Measurements from ENCODE around the gene SPRN.

SPRN gene

GRCh38 chr10:133381036-133381435 is 43.4 kb downstream of the SPRN start:
- Histone ChIP-seq H3K9me3 (no peaks in the 10 kb centered on the region), H3K4me1 (ENCODE audit: control insufficient read depth in 1 of 2, insufficient read depth in 1 of 2, low read depth in 1 of 2, low read length in 1 of 2) (peaks cover 12 to 20% of the 10 kb centered on the region in 2 experiments), H3K27ac (no peak overlapping the region), H3K27me3 (peaks cover 63% of the 10 kb centered on the region), H3K36me3 (no peaks in the 10 kb centered on the region), H3K4me3 (ENCODE audit: low read depth in 1 of 2, low read length in 1 of 2) (no peak overlapping the region)
- TF ChIP-seq CTCF (IDR thresholded peaks at IDR 0.05), result no peak

DNA sequence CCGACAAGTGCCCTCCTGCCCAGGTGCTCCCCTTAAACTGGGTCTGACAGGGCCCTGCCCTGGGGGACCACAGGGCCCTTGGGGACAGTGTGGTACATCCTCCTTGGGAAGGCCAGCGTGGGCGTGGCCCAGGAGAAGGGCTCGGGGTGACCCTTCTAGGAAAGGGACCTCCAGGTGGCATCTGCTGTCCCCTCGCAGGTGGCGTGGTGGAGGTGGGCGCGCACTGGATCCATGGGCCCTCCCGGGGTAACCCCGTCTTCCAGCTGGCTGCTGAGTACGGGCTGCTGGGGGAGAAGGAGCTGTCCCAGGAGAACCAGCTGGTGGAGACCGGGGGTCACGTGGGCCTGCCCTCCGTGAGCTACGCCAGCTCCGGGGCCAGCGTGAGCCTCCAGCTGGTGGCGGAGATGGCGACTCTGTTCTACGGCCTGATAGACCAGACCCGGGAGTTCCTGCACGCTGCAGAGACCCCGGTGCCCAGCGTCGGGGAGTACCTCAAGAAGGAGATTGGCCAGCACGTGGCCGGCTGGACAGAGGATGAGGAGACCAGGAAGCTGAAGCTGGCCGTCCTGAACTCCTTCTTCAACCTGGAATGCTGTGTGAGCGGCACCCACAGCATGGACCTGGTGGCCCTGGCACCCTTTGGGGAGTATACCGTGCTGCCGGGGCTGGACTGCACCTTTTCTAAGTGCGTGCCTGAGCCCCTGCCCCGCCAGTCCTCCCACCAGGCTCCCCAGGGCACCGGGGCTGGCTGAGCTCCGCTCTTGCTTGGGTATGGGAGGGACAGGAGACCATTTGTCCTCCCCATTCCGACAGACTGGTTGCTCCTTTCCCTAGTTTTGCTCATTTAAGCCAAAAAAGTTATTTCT is 44.4 kb downstream of the SPRN start:
- Histone ChIP-seq H3K27ac (no peak overlapping the region), H3K4me3 (ENCODE audit: low read depth in 1 of 2, low read length in 1 of 2) (peak overlapping the region in 1 of 2 experiments; percentile 96), H3K36me3 (no peaks in the 10 kb centered on the region), H3K9me3 (no peaks in the 10 kb centered on the region), H3K27me3 (peaks cover 73% of the 10 kb centered on the region), H3K4me1 (ENCODE audit: control insufficient read depth in 1 of 2, insufficient read depth in 1 of 2, low read depth in 1 of 2, low read length in 1 of 2) (peaks cover 12 to 20% of the 10 kb centered on the region in 2 experiments)
- no peak for TF ChIP-seq CTCF (IDR thresholded peaks at IDR 0.05)

DNA sequence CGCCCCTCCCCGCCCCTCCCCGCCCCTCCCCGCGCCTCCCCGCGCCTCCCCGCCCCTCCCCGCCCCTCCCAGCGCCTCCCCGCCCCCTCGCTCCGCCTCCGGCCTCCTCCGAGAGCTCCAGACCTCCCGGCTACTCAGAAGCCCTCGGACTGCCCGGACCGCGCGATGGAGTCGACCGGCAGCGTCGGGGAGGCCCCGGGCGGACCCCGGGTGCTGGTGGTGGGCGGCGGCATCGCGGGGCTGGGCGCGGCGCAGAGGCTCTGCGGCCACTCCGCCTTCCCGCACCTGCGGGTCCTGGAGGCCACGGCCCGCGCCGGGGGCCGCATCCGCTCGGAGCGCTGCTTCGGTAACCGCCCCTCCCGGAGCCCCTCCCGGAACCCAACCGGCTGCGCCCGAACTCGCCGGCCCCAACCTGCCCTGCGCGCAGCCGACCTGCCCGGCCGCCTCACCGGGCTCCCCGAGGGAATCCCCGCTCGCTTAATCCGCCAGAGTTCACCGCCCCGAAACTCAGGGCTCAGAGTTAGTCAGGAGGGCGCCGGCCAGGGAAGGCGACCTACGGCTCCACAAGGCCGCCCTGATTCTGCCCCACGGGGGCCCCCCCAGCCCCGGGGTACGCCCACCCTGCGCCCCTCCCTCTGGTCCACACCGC is 45.1 kb downstream of the SPRN start, which contains the start of gene PAOX:
Gene PAOX (plus strand): TSS at position 111 of the 649 bp plus-strand sequence. CDS start 55 bp downstream, at position 166.
- TF ChIP-seq CTCF (IDR thresholded peaks at IDR 0.05), result no peak
- H3K27ac ChIP-seq, result peak within 1 kb of the TSS; percentile 31

GRCh38 chr10:133378251-133379096 is 46.0 kb downstream of the SPRN start:
- Histone ChIP-seq H3K4me3 (ENCODE audit: low read depth in 1 of 2, low read length in 1 of 2) (peak overlapping the region; percentile 82 to 96), H3K27me3 (peaks cover 77% of the 10 kb centered on the region), H3K27ac (peak overlapping the region; percentile 31), H3K4me1 (ENCODE audit: control insufficient read depth in 1 of 2, insufficient read depth in 1 of 2, low read depth in 1 of 2, low read length in 1 of 2) (peaks cover 17 to 27% of the 10 kb centered on the region in 2 experiments), H3K36me3 (no peaks in the 10 kb centered on the region), H3K9me3 (no peaks in the 10 kb centered on the region)
- TF ChIP-seq CTCF (IDR thresholded peaks at IDR 0.05), result no peak

More for the DNA sequence above, 45.1 kb downstream of the SPRN start, which contains the start of gene PAOX:
- peaks cover 12 to 21% of the 10 kb centered on the region in 2 experiments for H3K4me1 ChIP-seq (ENCODE audit: control insufficient read depth in 1 of 2, insufficient read depth in 1 of 2, low read depth in 1 of 2, low read length in 1 of 2)
- no peaks in the 10 kb centered on the region for H3K36me3 ChIP-seq
- peak within 1 kb of the TSS; percentile 82 to 96 for H3K4me3 ChIP-seq (ENCODE audit: low read depth in 1 of 2, low read length in 1 of 2)
- no peaks in the 10 kb centered on the region for H3K9me3 ChIP-seq
- H3K27me3 ChIP-seq, result peaks cover 77% of the 10 kb centered on the region

- no peaks in the 10 kb centered on the region for H3K36me3 ChIP-seq
- H3K27ac ChIP-seq, result no peak overlapping the region
Measured at GRCh38 chr10:133377818-133378250, 46.6 kb downstream of the SPRN start.

More at GRCh38 chr10:133377818-133378250, 46.6 kb downstream of the SPRN start:
- no peaks in the 10 kb centered on the region for H3K9me3 ChIP-seq
- TF ChIP-seq CTCF (IDR thresholded peaks at IDR 0.05), result no peak
- H3K4me3 ChIP-seq (ENCODE audit: low read depth in 1 of 2, low read length in 1 of 2), result peak overlapping the region; percentile 82 to 96
- peaks cover 77% of the 10 kb centered on the region for H3K27me3 ChIP-seq
- peaks cover 17 to 27% of the 10 kb centered on the region in 2 experiments for H3K4me1 ChIP-seq (ENCODE audit: control insufficient read depth in 1 of 2, insufficient read depth in 1 of 2, low read depth in 1 of 2, low read length in 1 of 2)
